Fibroblast of skin of right quadriceps (primary cell): ENCODE measurements around the gene COQ4.

Experiments used
- DNase-seq: peaks from one replicate; pipeline ENCODE4 v3.0.0-alpha.2; 2013

The COQ4 gene

GRCh38 chr9:128342971-128343680 lies 20.5 kb downstream of the COQ4 start:
- no peak for DNase-seq

- no peak for DNase-seq
These were observed 21.2 kb downstream of the COQ4 start for GRCh38 chr9:128343855-128344254.

- DNase-seq: no peak
These were observed 22.4 kb downstream of the COQ4 start for GRCh38 chr9:128344931-128345605.

- DNase-seq: no peak
These were observed 26.5 kb downstream of the COQ4 start for GRCh38 chr9:128349125-128349524.

- no peak for DNase-seq
These were observed 27.1 kb downstream of the COQ4 start for GRCh38 chr9:128349772-128350171.

GRCh38 chr9:128355451-128355850 lies 32.8 kb downstream of the COQ4 start:
- DNase-seq: no peak

GRCh38 chr9:128358090-128358489 lies 35.5 kb downstream of the COQ4 start:
- no peak for DNase-seq

- DNase-seq: no peak
These were observed 36.2 kb downstream of the COQ4 start for GRCh38 chr9:128358861-128359260.

GRCh38 chr9:128360826-128361225 lies 38.2 kb downstream of the COQ4 start:
- DNase-seq: no peak

- DNase-seq: no peak
These were observed 38.8 kb downstream of the COQ4 start for GRCh38 chr9:128361296-128361985.

- peak; percentile 82 for DNase-seq
These were observed 39.5 kb downstream of the COQ4 start for GRCh38 chr9:128361986-128362646.

GRCh38 chr9:128362774-128363173 lies 40.1 kb downstream of the COQ4 start:
- no peak for DNase-seq

- DNase-seq: no peak
These were observed 42.9 kb downstream of the COQ4 start for GRCh38 chr9:128365525-128365924.

- DNase-seq: no peak
These were observed 46.5 kb downstream of the COQ4 start for GRCh38 chr9:128369024-128369706.

- DNase-seq: no peak
These were observed 47.7 kb downstream of the COQ4 start for GRCh38 chr9:128370367-128370751.

GRCh38 chr9:128370752-128371629 lies 48.4 kb downstream of the COQ4 start, which contains the start of gene URM1:
Gene URM1 (plus strand): TSS chr9:128371374. CDS start chr9:128371381, 7 bp downstream.
- DNase-seq: peak; percentile 97

- DNase-seq: no peak
These were observed 49.0 kb downstream of the COQ4 start for GRCh38 chr9:128371630-128372117.

- DNase-seq: no peak
These were observed 49.6 kb downstream of the COQ4 start for GRCh38 chr9:128372188-128372641.

GRCh38 chr9:128372784-128373183 lies 50.1 kb downstream of the COQ4 start:
- no peak for DNase-seq

- DNase-seq: no peak
These were observed 51.6 kb downstream of the COQ4 start for GRCh38 chr9:128374221-128374675.

GRCh38 chr9:128375865-128376264 lies 53.2 kb downstream of the COQ4 start:
- DNase-seq: no peak
